Glutamatergic neuron (in vitro differentiated cells): Measurements from ENCODE around the gene SMC1B. TPM values are rescaled to one million over a fixed set of nuclear protein-coding genes. Genes with fewer than 3 reads are reported as not detected.

ENCODE experiments used
- DNase-seq: peaks from one replicate; pipeline ENCODE4 v3.0.0; 2022
- H3K27ac Mint-ChIP-seq: one replicate; pipeline ENCODE4 v1.8.0; 2020; ENCODE audit warnings: mild to moderate bottlenecking, mixed read lengths, inconsistent platforms; ENCODE audit not compliant: unreplicated experiment
- H3K27me3 Mint-ChIP-seq: one replicate; pipeline ENCODE4 v1.8.0; 2020; ENCODE audit warnings: mild to moderate bottlenecking, moderate library complexity, mixed read lengths, inconsistent platforms; ENCODE audit not compliant: unreplicated experiment
- H3K36me3 Mint-ChIP-seq: one replicate; pipeline ENCODE4 v1.8.0; 2020; ENCODE audit warnings: mild to moderate bottlenecking, mixed read lengths, inconsistent platforms; ENCODE audit not compliant: unreplicated experiment
- H3K4me1 Mint-ChIP-seq: one replicate; pipeline ENCODE4 v1.8.0; 2020; ENCODE audit warnings: mild to moderate bottlenecking, low read depth, mixed read lengths, inconsistent platforms; ENCODE audit not compliant: unreplicated experiment
- H3K4me3 Mint-ChIP-seq: one replicate; pipeline ENCODE4 v1.8.0; 2020; ENCODE audit warnings: mild to moderate bottlenecking, mixed read lengths, inconsistent platforms; ENCODE audit not compliant: unreplicated experiment
- H3K9me3 Mint-ChIP-seq: one replicate; pipeline ENCODE4 v1.8.0; 2020; ENCODE audit warnings: mild to moderate bottlenecking, moderate library complexity, mixed read lengths, inconsistent platforms; ENCODE audit not compliant: unreplicated experiment
- CTCF ChIP-seq: fragments of 200-600 bp; sonication (generic); IDR thresholded peaks from one replicate; pipeline ENCODE4 v1.5.0; 2021; ENCODE audit not compliant: partially characterized antibody, unreplicated experiment
- total RNA-seq: library from RNA; stranded (reverse); fragmentation: NEBNext Ultra II Directional; extraction: Animal tissue kit (Norgen Biotek cat#: 25700); gene quantifications from one replicate; pipeline ENCODE4 v1.2.1, GENCODE V29; 2021; ENCODE audit not compliant: unreplicated experiment

The SMC1B gene
- total RNA-seq, 1 donor from 2014 or later, result not detected

GRCh38 chr22:45349916-45350315 lies 63.5 kb downstream of the SMC1B start:
- H3K4me1 Mint-ChIP-seq, result no peaks in the 10 kb centered on the region
- no peak for DNase-seq
- H3K9me3 Mint-ChIP-seq, result no peaks in the 10 kb centered on the region
- H3K36me3 Mint-ChIP-seq, result no peaks in the 10 kb centered on the region
- no peak overlapping the region for H3K4me3 Mint-ChIP-seq
- no peak for TF ChIP-seq CTCF
- peaks cover 2% of the 10 kb centered on the region for H3K27me3 Mint-ChIP-seq
- H3K27ac Mint-ChIP-seq, result no peak overlapping the region

DNA sequence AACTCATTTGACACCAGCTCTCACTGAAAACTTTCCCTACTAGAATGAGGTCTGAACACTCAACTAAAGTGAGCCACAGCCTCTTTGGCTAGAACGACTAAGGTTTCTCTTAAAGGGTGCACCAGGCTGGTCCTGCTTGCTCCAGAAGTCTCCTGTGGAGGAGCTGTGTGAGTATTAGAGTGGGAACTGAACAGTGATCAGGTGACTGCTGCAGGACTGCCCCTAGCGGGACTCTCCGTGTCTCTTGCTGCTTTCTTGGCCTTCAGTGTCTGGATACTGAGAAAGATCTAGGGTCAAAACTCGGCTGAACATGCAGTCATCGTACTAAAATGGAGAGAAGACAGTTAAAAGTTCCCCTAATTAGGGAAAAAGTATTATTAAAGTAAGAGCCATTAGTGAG lies 69.1 kb downstream of the SMC1B start:
- Mint-ChIP-seq H3K4me3 (no peak overlapping the region), H3K27me3 (peaks cover 2% of the 10 kb centered on the region), H3K36me3 (no peaks in the 10 kb centered on the region), H3K27ac (no peak overlapping the region), H3K9me3 (no peaks in the 10 kb centered on the region), H3K4me1 (no peaks in the 10 kb centered on the region)
- no peak for TF ChIP-seq CTCF
- no peak for DNase-seq

GRCh38 chr22:45343143-45343542 lies 70.3 kb downstream of the SMC1B start:
- Mint-ChIP-seq H3K36me3 (no peaks in the 10 kb centered on the region), H3K4me3 (no peak overlapping the region), H3K27ac (no peak overlapping the region), H3K4me1 (no peaks in the 10 kb centered on the region), H3K9me3 (no peaks in the 10 kb centered on the region), H3K27me3 (peaks cover 2% of the 10 kb centered on the region)
- no peak for DNase-seq
- TF ChIP-seq CTCF, result no peak

DNA sequence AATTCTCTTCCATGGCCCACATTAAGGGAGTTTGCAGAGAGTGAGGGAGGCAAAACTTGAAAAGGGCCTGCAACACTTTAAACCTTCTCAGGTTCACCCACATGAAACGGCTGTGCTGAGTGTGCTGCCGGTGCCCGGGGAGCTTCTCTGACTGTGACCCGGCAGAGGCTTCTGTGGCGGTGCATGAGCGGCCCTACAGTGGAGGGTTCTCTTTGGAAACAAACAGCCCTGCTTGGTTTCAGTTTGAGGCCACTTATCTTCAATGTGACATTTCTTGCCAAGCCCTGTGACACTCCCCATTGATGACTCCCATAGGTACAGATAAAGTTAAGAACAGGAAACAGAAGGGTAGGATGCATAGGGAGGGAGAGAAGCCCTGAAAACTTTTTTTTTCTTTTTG lies 71.9 kb downstream of the SMC1B start:
- DNase-seq, result no peak
- H3K9me3 Mint-ChIP-seq, result peaks cover 1% of the 10 kb centered on the region
- peaks cover 2% of the 10 kb centered on the region for H3K27me3 Mint-ChIP-seq

DNA sequence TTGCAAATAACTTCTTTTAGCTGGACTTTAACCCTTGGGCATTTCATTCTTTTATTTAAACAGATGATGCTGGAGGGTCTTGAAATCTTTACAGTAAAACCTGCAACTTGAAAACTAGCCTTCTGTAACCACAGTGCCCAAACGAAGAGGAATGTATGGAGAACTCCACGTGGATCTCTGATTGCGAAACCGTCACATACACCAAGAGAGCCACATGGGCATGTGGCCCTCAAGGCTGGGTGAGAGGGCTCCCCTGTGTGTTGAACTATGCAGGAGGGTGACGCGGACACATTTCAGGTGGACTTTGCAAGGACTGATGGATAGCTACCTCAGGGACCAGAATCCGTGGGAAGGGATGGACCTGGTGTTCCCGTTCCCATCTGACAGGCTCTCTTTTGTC lies 73.1 kb downstream of the SMC1B start:
- no peaks in the 10 kb centered on the region for H3K4me1 Mint-ChIP-seq
- no peaks in the 10 kb centered on the region for H3K27me3 Mint-ChIP-seq
- peaks cover 1% of the 10 kb centered on the region for H3K9me3 Mint-ChIP-seq
- TF ChIP-seq CTCF, result no peak
- H3K27ac Mint-ChIP-seq, result no peak overlapping the region
- H3K36me3 Mint-ChIP-seq, result no peaks in the 10 kb centered on the region
- no peak overlapping the region for H3K4me3 Mint-ChIP-seq
- DNase-seq, result no peak

More for the DNA sequence above, 71.9 kb downstream of the SMC1B start:
- no peak overlapping the region for H3K4me3 Mint-ChIP-seq
- TF ChIP-seq CTCF, result no peak
- H3K4me1 Mint-ChIP-seq, result no peaks in the 10 kb centered on the region
- no peaks in the 10 kb centered on the region for H3K36me3 Mint-ChIP-seq
- no peak overlapping the region for H3K27ac Mint-ChIP-seq
